HG03103 (cell line): ENCODE results near the gene EGFL6.
"Not testable (repeated sequence)": the region's sequence is repeated elsewhere in the genome, so short reads cannot be mapped to it uniquely, and the experiment has no call there.

Source experiments
- ATAC-seq: cut with Tn5 transposase; IDR thresholded peaks from one replicate; pipeline ENCODE4 v1.9.1; 2021; ENCODE audit warnings: low read depth; ENCODE audit not compliant: unreplicated experiment

EGFL6 gene

DNA sequence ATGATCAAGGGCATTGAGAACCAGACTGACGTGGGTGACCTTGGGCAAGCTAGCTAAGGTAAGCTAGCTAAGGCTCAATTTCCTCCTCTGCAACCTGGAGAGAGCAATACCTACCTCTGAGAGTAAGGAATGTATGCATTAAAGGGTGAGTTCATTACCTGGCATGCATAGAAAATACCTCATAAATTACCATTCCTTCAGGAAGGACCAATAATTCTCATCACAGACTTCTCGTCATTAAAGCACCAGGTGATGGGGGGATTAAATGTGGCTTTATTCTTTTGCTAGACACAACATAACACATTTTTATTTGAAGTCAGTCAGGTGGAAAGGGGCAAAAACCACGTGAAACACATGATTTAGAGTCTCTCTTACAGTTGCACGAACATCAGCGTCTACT lies 21.5 kb downstream of the EGFL6 start:
- no peak for ATAC-seq

- ATAC-seq = no peak
These were observed 28.5 kb downstream of the EGFL6 start for GRCh38 chrX:13597874-13598273.

GRCh38 chrX:13598877-13599276 lies 29.5 kb downstream of the EGFL6 start:
- no peak for ATAC-seq

GRCh38 chrX:13599491-13599890 lies 30.1 kb downstream of the EGFL6 start:
- no peak for ATAC-seq

DNA sequence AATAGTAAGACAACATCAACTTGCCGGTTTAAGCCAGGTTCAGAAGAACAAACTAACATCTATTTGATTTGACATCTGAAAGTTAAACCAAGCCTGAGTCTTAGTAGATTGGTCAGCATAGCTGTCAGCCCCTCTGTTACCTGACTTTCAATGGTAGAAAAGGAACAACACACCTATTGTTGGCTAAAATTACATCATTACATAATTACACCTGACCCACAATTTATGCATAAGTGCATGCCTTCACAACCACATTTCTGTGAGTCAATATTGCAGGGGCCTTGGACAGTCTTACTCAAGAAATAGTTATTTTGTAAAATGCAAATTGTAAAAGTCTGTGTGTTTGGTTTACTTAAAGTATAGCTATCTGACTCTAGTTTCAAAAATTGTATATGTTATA lies 36.2 kb downstream of the EGFL6 start:
- no peak for ATAC-seq

- no peak for ATAC-seq
These were observed 38.1 kb downstream of the EGFL6 start for GRCh38 chrX:13607331-13607995.

DNA sequence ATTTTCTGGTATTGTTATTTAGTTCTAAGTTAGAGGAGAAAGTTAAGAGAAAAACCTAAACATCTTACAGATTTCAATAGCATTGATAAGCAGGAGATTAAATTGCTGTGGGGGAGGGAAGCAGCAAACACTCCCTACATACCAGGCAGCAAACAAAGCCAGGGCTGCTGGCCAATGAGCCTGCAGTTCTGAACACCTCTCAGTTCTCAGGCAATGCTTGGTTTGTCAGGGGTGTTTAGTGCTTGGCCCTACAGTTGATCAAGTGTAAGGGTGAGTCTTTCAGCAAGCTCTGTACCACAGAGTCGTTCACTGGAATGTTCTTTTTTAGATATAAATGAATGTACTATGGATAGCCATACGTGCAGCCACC lies 38.6 kb downstream of the EGFL6 start:
- no peak for ATAC-seq

GRCh38 chrX:13614154-13614553 lies 44.8 kb downstream of the EGFL6 start:
- no peak for ATAC-seq

DNA sequence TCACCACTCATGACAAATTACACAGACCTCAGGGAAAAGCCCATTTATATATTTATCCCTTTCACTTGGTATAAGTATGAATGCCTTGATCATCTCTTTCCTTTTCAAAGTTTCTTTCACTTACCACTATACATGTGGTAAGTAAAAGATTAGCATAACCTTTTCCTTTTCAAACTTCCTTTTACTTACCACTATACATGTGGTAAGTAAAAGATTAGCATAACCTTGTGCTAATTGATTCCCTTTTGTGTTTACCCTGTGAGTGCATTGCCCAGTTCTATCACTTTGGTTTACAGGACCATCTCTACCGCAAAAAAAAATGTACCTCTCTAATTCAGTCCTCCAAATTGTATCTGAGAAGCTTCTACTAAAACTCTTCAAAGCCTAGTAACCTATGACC lies 50.8 kb downstream of the EGFL6 start:
- no peak for ATAC-seq

GRCh38 chrX:13622401-13622964 lies 53.1 kb downstream of the EGFL6 start:
- ATAC-seq = no peak

- no peak for ATAC-seq
These were observed 57.9 kb downstream of the EGFL6 start for GRCh38 chrX:13627306-13627705.

- not testable (repeated sequence) for ATAC-seq
These were observed 67.8 kb downstream of the EGFL6 start for GRCh38 chrX:13637224-13637623.

- no peak for ATAC-seq
These were observed 68.6 kb downstream of the EGFL6 start for GRCh38 chrX:13638021-13638420.

DNA sequence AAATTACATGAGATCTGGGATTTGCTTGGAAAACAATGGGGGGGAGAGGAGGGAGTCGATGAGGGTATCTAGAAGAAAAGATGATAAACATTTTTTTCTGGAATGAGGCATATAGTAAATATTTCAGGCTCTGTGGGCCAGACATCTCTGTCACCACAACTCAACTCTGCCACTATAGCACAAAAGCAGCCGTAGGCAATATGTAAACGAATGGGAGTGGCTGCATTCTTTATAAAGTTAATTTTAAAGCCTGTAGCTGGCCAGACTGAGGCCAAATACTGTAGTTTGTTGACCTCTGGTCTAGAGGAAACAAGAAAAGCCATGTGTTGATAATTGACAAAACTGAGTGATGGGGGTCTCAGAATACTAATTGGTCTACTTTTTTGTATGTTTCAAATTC lies 69.4 kb downstream of the EGFL6 start:
- no peak for ATAC-seq

DNA sequence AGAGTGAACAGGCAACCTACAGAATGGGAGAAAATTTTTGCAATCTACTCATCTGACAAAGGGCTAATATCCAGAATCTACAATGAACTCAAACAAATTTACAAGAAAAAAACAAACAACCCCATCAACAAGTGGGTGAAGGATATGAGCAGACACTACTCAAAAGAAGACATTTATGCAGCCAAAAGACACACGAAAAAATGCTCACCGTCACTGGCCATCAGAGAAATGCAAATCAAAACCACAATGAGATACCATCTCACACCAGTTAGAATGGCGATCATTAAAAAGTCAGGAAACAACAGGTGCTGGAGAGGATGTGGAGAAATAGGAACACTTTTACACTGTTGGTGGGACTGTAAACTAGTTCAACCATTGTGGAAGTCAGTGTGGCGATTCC lies 72.3 kb downstream of the EGFL6 start:
- not testable (repeated sequence) for ATAC-seq

GRCh38 chrX:13645464-13646153 lies 76.2 kb downstream of the EGFL6 start:
- ATAC-seq = no peak

DNA sequence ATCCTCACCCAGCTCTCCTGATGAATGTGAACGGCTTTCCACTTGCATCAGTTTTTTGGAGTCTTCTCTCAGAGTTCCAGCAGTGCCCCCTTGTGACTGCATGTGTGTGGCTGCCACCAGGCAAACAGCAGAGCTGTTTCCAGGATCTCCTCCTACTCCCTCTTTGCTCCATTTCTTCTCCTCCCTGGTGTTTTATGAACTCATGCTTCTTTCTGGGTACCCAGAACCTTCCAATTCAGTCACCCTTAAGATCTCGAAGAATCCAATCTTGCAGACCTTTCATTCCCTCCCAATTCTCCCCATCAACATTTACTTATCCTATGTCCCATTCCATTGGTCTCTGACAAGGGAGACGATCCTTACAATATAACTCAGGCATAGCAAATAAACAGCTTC lies 76.8 kb downstream of the EGFL6 start:
- no peak for ATAC-seq

DNA sequence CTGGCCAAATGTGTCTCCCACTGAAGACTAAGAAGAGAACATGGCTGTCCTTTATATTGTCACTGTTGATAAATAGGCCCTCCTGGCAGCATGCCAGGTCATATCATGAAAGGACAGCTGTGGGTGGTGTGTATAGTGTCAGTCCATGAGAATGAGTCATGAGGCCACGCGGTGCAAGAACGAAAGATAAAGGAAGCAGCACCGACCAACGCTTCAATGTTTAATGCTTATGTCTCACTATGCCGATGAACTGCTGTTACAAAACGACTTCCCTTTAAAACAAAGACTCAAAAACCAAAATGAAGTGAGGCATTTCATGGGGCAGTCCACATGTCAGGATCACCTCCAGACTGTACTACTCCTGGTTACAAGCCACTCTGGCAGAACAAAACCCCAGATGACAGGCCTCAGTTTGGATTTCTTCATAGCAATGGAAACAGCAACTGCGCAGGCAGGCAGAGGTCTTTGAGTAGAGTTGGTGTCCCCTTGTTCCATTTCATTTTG lies 78.4 kb downstream of the EGFL6 start:
- ATAC-seq = no peak

- ATAC-seq = not testable (repeated sequence)
These were observed 78.9 kb downstream of the EGFL6 start for GRCh38 chrX:13648336-13648735.

GRCh38 chrX:13649838-13650237 lies 80.4 kb downstream of the EGFL6 start:
- ATAC-seq = no peak

GRCh38 chrX:13650318-13650717 lies 80.9 kb downstream of the EGFL6 start:
- ATAC-seq = no peak

GRCh38 chrX:13651150-13651549 lies 81.7 kb downstream of the EGFL6 start:
- no peak for ATAC-seq
